Endodermal cell (in vitro differentiated cells): ENCODE results near the gene FGD4. TPM values are rescaled to one million over a fixed set of nuclear protein-coding genes. Genes with fewer than 3 reads are reported as not detected.

Source experiments
- DNase-seq: peaks from one replicate; pipeline ENCODE4 v3.0.0-alpha.2; 2017
- H3K27ac ChIP-seq: 2 replicates; pipeline ENCODE4 v1.5.1; 2013; ENCODE audit warnings: mild to moderate bottlenecking, low read depth, low read length, moderate library complexity
- H3K27me3 ChIP-seq: 2 replicates; pipeline ENCODE4 v1.6.1; 2013; ENCODE audit warnings: mild to moderate bottlenecking, low read length, moderate library complexity; ENCODE audit not compliant: insufficient read depth, control insufficient read depth, poor library complexity, severe bottlenecking
- H3K36me3 ChIP-seq: 2 replicates; pipeline ENCODE4 v1.7.0; 2013; ENCODE audit warnings: mild to moderate bottlenecking, low read length, moderate library complexity; ENCODE audit not compliant: control insufficient read depth, insufficient read depth
- H3K4me1 ChIP-seq: one replicate; pipeline ENCODE4 v1.7.0; 2013; ENCODE audit warnings: low read length; ENCODE audit not compliant: control insufficient read depth, insufficient read depth
- H3K4me3 ChIP-seq: 2 replicates; pipeline ENCODE4 v1.5.1; 2013; ENCODE audit warnings: mild to moderate bottlenecking, low read length, moderate library complexity
- H3K9ac ChIP-seq: 2 replicates; pipeline ENCODE4 v1.6.1; 2013; ENCODE audit warnings: mild to moderate bottlenecking, low read length, moderate library complexity; ENCODE audit not compliant: poor library complexity, severe bottlenecking; ENCODE audit errors: extremely low read depth
- H3K9me3 ChIP-seq: 2 replicates; pipeline ENCODE4 v1.6.1; 2013; ENCODE audit warnings: mild to moderate bottlenecking, low read length, moderate library complexity; ENCODE audit not compliant: control insufficient read depth
- H3K27ac Mint-ChIP-seq: 2 replicates; pipeline ENCODE4 v1.8.0; 2020; ENCODE audit warnings: mixed read lengths
- H3K27me3 Mint-ChIP-seq: 2 replicates; pipeline ENCODE4 v1.8.0; 2021; ENCODE audit warnings: mild to moderate bottlenecking, mixed read lengths; ENCODE audit not compliant: insufficient read depth
- H3K36me3 Mint-ChIP-seq: 2 replicates; pipeline ENCODE4 v1.8.0; 2020; ENCODE audit warnings: low read depth, mixed read lengths
- H3K4me1 Mint-ChIP-seq: 2 replicates; pipeline ENCODE4 v1.8.0; 2020; ENCODE audit warnings: mixed read lengths
- H3K4me3 Mint-ChIP-seq: 2 replicates; pipeline ENCODE4 v1.8.0; 2020; ENCODE audit warnings: mild to moderate bottlenecking, moderate library complexity, mixed read lengths
- H3K9me3 Mint-ChIP-seq: 2 replicates; pipeline ENCODE4 v1.8.0; 2020; ENCODE audit warnings: mild to moderate bottlenecking, mixed read lengths
- WGBS, 2 experiments: methylation state at CpG; one replicate each; pipeline versions ENCODE4 v1.1.5 to v1.1.7; 2013; ENCODE audit warnings: missing lambda C conversion rate in 2 of 2, mixed read lengths in 1 of 2; ENCODE audit not compliant: insufficient coverage in 1 of 2, insufficient read length in 1 of 2; 5-methylcytosine and 5-hydroxymethylcytosine counted together
- total RNA-seq, 2 donors: library from RNA; stranded (reverse); fragmentation: NEBNext Ultra II Directional in 1 of 2; extraction: Animal tissue kit (Norgen Biotek cat#: 25700) in 1 of 2; gene quantifications; 2 replicates in 1 of 2; 3 replicates in 1 of 2; pipeline ENCODE4 v1.2.1, GENCODE V29; 2021
- TF ChIP-seq, protein P1 (sequence below): fragments of 200-600 bp; sonication (generic); conservative IDR thresholded peaks from 2 replicates; pipeline ENCODE4 v1.5.0; 2021; ENCODE audit warnings: antibody characterized with exemption, mild to moderate bottlenecking

FGD4 gene
- total RNA-seq, 2 donors from 2014 or later, result 27.6 to 57.7 TPM

DNA sequence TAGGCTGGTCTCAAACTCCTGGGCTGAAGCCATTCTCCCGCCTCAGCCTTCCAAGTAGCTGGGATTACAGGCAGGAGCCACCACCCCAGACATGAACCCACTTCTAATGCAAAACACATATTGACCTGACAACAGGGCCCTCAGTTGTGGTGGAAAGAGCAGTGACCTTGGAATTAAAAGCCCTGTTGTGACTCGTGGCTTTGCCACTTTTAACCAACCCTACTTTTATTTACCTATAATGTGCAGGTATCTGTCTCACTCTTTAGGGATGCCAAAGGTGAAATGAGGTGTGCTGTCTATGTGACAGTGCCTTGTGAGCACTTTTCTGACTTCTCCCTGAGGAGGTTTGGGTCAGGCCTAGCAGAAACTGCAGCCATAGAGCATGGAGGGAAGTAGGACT, 146.9 kb downstream of the FGD4 start:
- H3K27me3 ChIP-seq, result no peaks in the 10 kb centered on the region
- no peaks in the 10 kb centered on the region for H3K9me3 ChIP-seq
- Mint-ChIP-seq H3K4me3 (no peak overlapping the region), H3K9me3 (no peaks in the 10 kb centered on the region), H3K27me3 (no peaks in the 10 kb centered on the region), H3K27ac (peak overlapping the region; percentile 6), H3K4me1 (peaks cover 20% of the 10 kb centered on the region), H3K36me3 (peaks cover 8% of the 10 kb centered on the region)
- no peak overlapping the region for H3K4me3 ChIP-seq
- no peaks in the 10 kb centered on the region for H3K36me3 ChIP-seq
- TF ChIP-seq, protein P1, sequence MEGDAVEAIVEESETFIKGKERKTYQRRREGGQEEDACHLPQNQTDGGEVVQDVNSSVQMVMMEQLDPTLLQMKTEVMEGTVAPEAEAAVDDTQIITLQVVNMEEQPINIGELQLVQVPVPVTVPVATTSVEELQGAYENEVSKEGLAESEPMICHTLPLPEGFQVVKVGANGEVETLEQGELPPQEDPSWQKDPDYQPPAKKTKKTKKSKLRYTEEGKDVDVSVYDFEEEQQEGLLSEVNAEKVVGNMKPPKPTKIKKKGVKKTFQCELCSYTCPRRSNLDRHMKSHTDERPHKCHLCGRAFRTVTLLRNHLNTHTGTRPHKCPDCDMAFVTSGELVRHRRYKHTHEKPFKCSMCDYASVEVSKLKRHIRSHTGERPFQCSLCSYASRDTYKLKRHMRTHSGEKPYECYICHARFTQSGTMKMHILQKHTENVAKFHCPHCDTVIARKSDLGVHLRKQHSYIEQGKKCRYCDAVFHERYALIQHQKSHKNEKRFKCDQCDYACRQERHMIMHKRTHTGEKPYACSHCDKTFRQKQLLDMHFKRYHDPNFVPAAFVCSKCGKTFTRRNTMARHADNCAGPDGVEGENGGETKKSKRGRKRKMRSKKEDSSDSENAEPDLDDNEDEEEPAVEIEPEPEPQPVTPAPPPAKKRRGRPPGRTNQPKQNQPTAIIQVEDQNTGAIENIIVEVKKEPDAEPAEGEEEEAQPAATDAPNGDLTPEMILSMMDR, result no peak
- peak; percentile 40 for DNase-seq
- H3K9ac ChIP-seq, result no peak overlapping the region
- H3K27ac ChIP-seq, result no peak overlapping the region
- H3K4me1 ChIP-seq, result no peaks in the 10 kb centered on the region
- 80 to 94% methylated on average over 1 of the region's 2 CpGs for WGBS, 2 experiments

GRCh38 chr12:32548691-32549281, 149.4 kb downstream of the FGD4 start:
- peak; percentile 44 for DNase-seq
- Mint-ChIP-seq H3K36me3 (peaks cover 15% of the 10 kb centered on the region), H3K27ac (peak overlapping the region; percentile 2), H3K9me3 (no peaks in the 10 kb centered on the region), H3K4me3 (no peak overlapping the region), H3K4me1 (peaks cover 17% of the 10 kb centered on the region), H3K27me3 (no peaks in the 10 kb centered on the region)
- Histone ChIP-seq H3K4me1 (no peaks in the 10 kb centered on the region), H3K27ac (no peak overlapping the region), H3K9ac (no peak overlapping the region), H3K9me3 (peaks cover 2% of the 10 kb centered on the region), H3K27me3 (no peaks in the 10 kb centered on the region), H3K4me3 (no peak overlapping the region), H3K36me3 (no peaks in the 10 kb centered on the region)
- WGBS, 2 experiments, result 93 to 94% methylated on average over 5 to 6 of the region's 6 CpGs
- TF ChIP-seq, protein P1, result no peak

DNA sequence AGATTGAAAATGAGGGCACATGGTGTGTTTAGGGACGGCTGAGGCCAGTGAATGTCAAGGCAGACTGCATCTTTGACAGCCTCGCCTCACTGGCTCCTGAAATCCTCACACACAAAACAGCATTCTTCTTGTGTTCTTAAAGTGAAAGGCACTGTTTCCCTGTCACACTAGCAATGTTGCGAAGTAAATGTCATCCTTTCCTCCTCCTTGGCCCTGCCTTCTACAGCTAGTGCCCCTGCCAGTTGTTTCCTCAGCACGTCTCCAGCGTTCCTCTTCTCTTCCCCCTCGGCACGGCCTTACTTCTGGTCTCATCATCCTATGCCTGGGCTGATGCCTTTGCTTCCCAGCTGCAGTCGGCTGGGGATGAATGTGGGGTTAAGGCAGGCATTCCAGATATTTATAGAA, 150.3 kb downstream of the FGD4 start:
- no peak overlapping the region for H3K4me3 Mint-ChIP-seq

More for the DNA sequence above, 150.3 kb downstream of the FGD4 start:
- no peaks in the 10 kb centered on the region for H3K9me3 Mint-ChIP-seq
- no peaks in the 10 kb centered on the region for H3K27me3 Mint-ChIP-seq
- peak overlapping the region; percentile 4 for H3K27ac Mint-ChIP-seq
- TF ChIP-seq, protein P1, result no peak
- H3K4me3 ChIP-seq, result no peak overlapping the region
- peaks cover 17% of the 10 kb centered on the region for H3K4me1 Mint-ChIP-seq
- H3K36me3 ChIP-seq, result no peaks in the 10 kb centered on the region
- DNase-seq, result peak; percentile 48
- peaks cover 9% of the 10 kb centered on the region for H3K9me3 ChIP-seq
- H3K36me3 Mint-ChIP-seq, result peaks cover 19% of the 10 kb centered on the region
- H3K9ac ChIP-seq, result no peak overlapping the region
- no peaks in the 10 kb centered on the region for H3K27me3 ChIP-seq
- H3K27ac ChIP-seq, result peak overlapping the region; percentile 35
- 74 to 84% methylated on average over 2 to 8 of the region's 8 CpGs for WGBS, 2 experiments
- no peaks in the 10 kb centered on the region for H3K4me1 ChIP-seq
